GM12892 (cell line): ENCODE results near the gene TTC24.

Experiments
- POLR2A ChIP-seq: IDR thresholded peaks from 2 replicates; pipeline ENCODE4 v1.6.1; 2011; ENCODE audit warnings: low read depth, low read length, control low read depth
- POLR2AphosphoS5 ChIP-seq: IDR thresholded peaks from 2 replicates; pipeline ENCODE4 v1.6.1; 2011; ENCODE audit warnings: low read depth, low read length, control low read depth
- TAF1 ChIP-seq: IDR thresholded peaks from 2 replicates; pipeline ENCODE4 v1.6.1; 2011; ENCODE audit warnings: low read depth, mild to moderate bottlenecking, control low read depth, low read length, borderline replicate concordance

- no peak for TF ChIP-seq POLR2A
- no peak for TF ChIP-seq TAF1
- no peak for TF ChIP-seq POLR2AphosphoS5
These were observed 29.2 kb upstream of the TTC24 start for GRCh38 chr1:156550346-156550745.
